Neutrophil (primary cell): Measurements from ENCODE around the gene SAXO2.
"Not testable (repeated sequence)": the region's sequence is repeated elsewhere in the genome, so short reads cannot be mapped to it uniquely, and the experiment has no call there.

Experiments
- H3K27ac ChIP-seq: fragments of 200-600 bp; sonication (generic); 2 replicates; pipeline ENCODE4 v1.5.1; 2016; ENCODE audit warnings: mild to moderate bottlenecking, moderate library complexity
- H3K27me3 ChIP-seq: fragments of 200-600 bp; sonication (generic); 2 replicates; pipeline ENCODE4 v1.6.0; 2016; ENCODE audit warnings: mild to moderate bottlenecking
- H3K36me3 ChIP-seq: fragments of 200-600 bp; sonication (generic); 2 replicates; pipeline ENCODE4 v1.5.1; 2017
- H3K4me1 ChIP-seq, 2 experiments: fragments of 200-600 bp in 1 of 2; sonication (generic) in 1 of 2; 1 replicate in 1 of 2; 2 replicates in 1 of 2; pipeline versions ENCODE4 v1.5.1 to v1.6.1; 2013 to 2016; ENCODE audit warnings: low read depth in 1 of 2, low read length in 1 of 2, mild to moderate bottlenecking in 1 of 2, moderate library complexity in 1 of 2; ENCODE audit not compliant: control insufficient read depth in 1 of 2, insufficient read depth in 1 of 2
- H3K4me3 ChIP-seq, 2 experiments: fragments of 200-600 bp in 1 of 2; sonication (generic) in 1 of 2; 1 replicate in 1 of 2; 2 replicates in 1 of 2; pipeline ENCODE4 v1.5.1; 2013 to 2016; ENCODE audit warnings: low read depth in 1 of 2, low read length in 1 of 2, mild to moderate bottlenecking in 1 of 2, moderate library complexity in 1 of 2
- H3K9me3 ChIP-seq: fragments of 200-600 bp; sonication (generic); 2 replicates; pipeline ENCODE4 v1.5.1; 2016
- CTCF ChIP-seq: fragments of 200-600 bp; sonication (generic); IDR thresholded peaks from 2 replicates; pipeline ENCODE4 v1.5.1; 2016; ENCODE audit warnings: antibody characterized with exemption

Gene SAXO2

GRCh38 chr15:82262422-82263026 is at the start of gene SAXO2, which contains the start of gene EFL1:
SAXO2 (plus strand) TSS chr15:82262818; CDS start chr15:82262880, 62 bp downstream.
EFL1 (minus strand) TSS chr15:82262734; CDS start chr15:82261778, 956 bp downstream.
- peaks cover 10 to 14% of the 10 kb centered on the region in 2 experiments for H3K4me1 ChIP-seq
- H3K27ac ChIP-seq = peak within 1 kb of the TSS; percentile 67
- H3K9me3 ChIP-seq = no peaks in the 10 kb centered on the region
- no peaks in the 10 kb centered on the region for H3K27me3 ChIP-seq
- H3K36me3 ChIP-seq = peaks cover 14% of the 10 kb centered on the region
- TF ChIP-seq CTCF = no peak
- peak within 1 kb of the TSS; percentile 72 to 78 for H3K4me3 ChIP-seq

- H3K4me1 ChIP-seq, H3K4me3 ChIP-seq, H3K9me3 ChIP-seq, H3K27me3 ChIP-seq, H3K27ac ChIP-seq: not testable (repeated sequence)
- H3K36me3 ChIP-seq = peaks cover 22% of the 10 kb centered on the region
Measured at GRCh38 chr15:82216092-82216491, 46.5 kb upstream of the SAXO2 start.

- peaks cover 22% of the 10 kb centered on the region for H3K36me3 ChIP-seq
- not testable (repeated sequence) for H3K4me1 ChIP-seq, H3K27me3 ChIP-seq, H3K4me3 ChIP-seq, H3K27ac ChIP-seq, H3K9me3 ChIP-seq
Measured at GRCh38 chr15:82221535-82221934, 41.1 kb upstream of the SAXO2 start.

GRCh38 chr15:82228750-82229149 is 33.9 kb upstream of the SAXO2 start:
- no peak for TF ChIP-seq CTCF
- no peaks in the 10 kb centered on the region for H3K27me3 ChIP-seq
- H3K4me1 ChIP-seq = no peaks in the 10 kb centered on the region
- H3K36me3 ChIP-seq = peaks cover 5% of the 10 kb centered on the region
- no peak overlapping the region for H3K4me3 ChIP-seq
- no peak overlapping the region for H3K27ac ChIP-seq
- no peaks in the 10 kb centered on the region for H3K9me3 ChIP-seq

GRCh38 chr15:82231233-82231632 is 31.4 kb upstream of the SAXO2 start:
- no peaks in the 10 kb centered on the region for H3K27me3 ChIP-seq
- no peak overlapping the region for H3K27ac ChIP-seq
- no peaks in the 10 kb centered on the region for H3K4me1 ChIP-seq
- peaks cover 5% of the 10 kb centered on the region for H3K36me3 ChIP-seq
- H3K4me3 ChIP-seq = no peak overlapping the region
- no peak for TF ChIP-seq CTCF
- H3K9me3 ChIP-seq = no peaks in the 10 kb centered on the region

- TF ChIP-seq CTCF = no peak
- no peaks in the 10 kb centered on the region for H3K27me3 ChIP-seq
- H3K36me3 ChIP-seq = peaks cover 5% of the 10 kb centered on the region
- H3K4me3 ChIP-seq = no peak overlapping the region
- no peaks in the 10 kb centered on the region for H3K9me3 ChIP-seq
- H3K4me1 ChIP-seq = no peaks in the 10 kb centered on the region
- H3K27ac ChIP-seq = no peak overlapping the region
Measured at GRCh38 chr15:82231842-82232241, 30.8 kb upstream of the SAXO2 start.

GRCh38 chr15:82237944-82238534 is 24.6 kb upstream of the SAXO2 start:
- peaks cover 31% of the 10 kb centered on the region for H3K36me3 ChIP-seq
- not testable (repeated sequence) for H3K4me3 ChIP-seq, H3K27me3 ChIP-seq, H3K27ac ChIP-seq, H3K4me1 ChIP-seq, H3K9me3 ChIP-seq
